Measurements from ENCODE around the gene TTC33.
"Not testable (repeated sequence)": the region's sequence is repeated elsewhere in the genome, so short reads cannot be mapped to it uniquely, and the experiment has no call there.

The TTC33 gene

DNA sequence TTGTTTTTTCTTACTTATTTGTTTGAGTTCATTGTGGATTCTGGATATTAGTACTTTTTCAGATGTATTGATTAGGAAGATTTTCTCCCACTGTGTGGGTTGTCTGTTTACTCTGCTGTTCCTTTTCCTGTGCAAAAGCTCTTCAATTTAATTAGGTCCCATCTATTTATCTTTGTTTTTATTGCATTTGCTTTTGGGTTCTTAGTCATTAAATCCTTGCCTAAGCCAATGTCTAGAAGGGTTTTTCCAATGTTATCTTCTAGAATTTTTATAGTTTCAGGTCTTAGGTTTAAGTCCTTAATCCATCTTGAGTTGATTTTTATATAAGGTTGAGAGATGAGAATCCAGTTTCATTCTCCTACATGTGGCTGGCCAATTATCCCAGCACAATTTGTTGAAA, 38.6 kb upstream of the TTC33 start:
- H2AK5ac ChIP-seq (ENCODE audit: low read length): not testable (repeated sequence)

GRCh38 chr5:40792691-40793090, 36.9 kb upstream of the TTC33 start:
- no CpG with 5 or more reads among the region's 10 CpGs for WGBS (ENCODE audit: extremely low coverage, insufficient coverage, insufficient read length)
- H3K9me3 ChIP-seq (ENCODE audit: insufficient read depth, low read depth, low read length); H3K27ac ChIP-seq (ENCODE audit: low read depth, low read length): not testable (repeated sequence)

More for the DNA sequence above, 38.6 kb upstream of the TTC33 start:
- not testable (repeated sequence) for H3K9me3 ChIP-seq (ENCODE audit: insufficient read depth, low read depth, low read length); H3K9ac ChIP-seq (ENCODE audit: low read length); H4K8ac ChIP-seq (ENCODE audit: low read depth, low read length); H2BK5ac ChIP-seq (ENCODE audit: low read depth, low read length, poor library complexity); H3K14ac ChIP-seq (ENCODE audit: low read length); H3K79me2 ChIP-seq (ENCODE audit: control insufficient read depth, insufficient read depth, low read length, poor library complexity); H4K12ac ChIP-seq (ENCODE audit: low read depth, low read length); H3K27ac ChIP-seq (ENCODE audit: low read depth, low read length); H2BK12ac ChIP-seq (ENCODE audit: low read length); H3K36me3 ChIP-seq (ENCODE audit: control insufficient read depth in 1 of 2, insufficient read depth in 2 of 2, low read length in 2 of 2); H3K79me1 ChIP-seq (ENCODE audit: low read length); H2BK120ac ChIP-seq (ENCODE audit: insufficient read depth, low read length, poor library complexity); H3K4me3 ChIP-seq (ENCODE audit: low read depth, low read length); H3K4me2 ChIP-seq (ENCODE audit: low read length); H3K4ac ChIP-seq (ENCODE audit: low read depth, low read length); H3K23ac ChIP-seq (ENCODE audit: low read length); H4K91ac ChIP-seq (ENCODE audit: low read depth, low read length); DNase-seq; H2AFZ ChIP-seq (ENCODE audit: insufficient read depth, low read length, poor library complexity); H3K18ac ChIP-seq (ENCODE audit: low read length); H3K27me3 ChIP-seq (ENCODE audit: insufficient read depth, low read length); H3K4me1 ChIP-seq (ENCODE audit: control insufficient read depth in 1 of 2, insufficient read depth in 2 of 2, low read length in 2 of 2)

GRCh38 chr5:40791715-40792139, 36.0 kb upstream of the TTC33 start:
- WGBS (ENCODE audit: extremely low coverage, insufficient coverage, insufficient read length): no CpG with 5 or more reads among the region's 3 CpGs
- Histone ChIP-seq H4K12ac (ENCODE audit: low read depth, low read length) (no peak overlapping the region), H3K36me3 (ENCODE audit: control insufficient read depth in 1 of 2, insufficient read depth in 2 of 2, low read length in 2 of 2) (peaks cover 2 to 3% of the 10 kb centered on the region in 2 experiments), H4K8ac (ENCODE audit: low read depth, low read length) (no peak overlapping the region), H3K27me3 (ENCODE audit: insufficient read depth, low read length) (no peaks in the 10 kb centered on the region), H3K27ac (ENCODE audit: low read depth, low read length) (no peak overlapping the region), H3K23ac (ENCODE audit: low read length) (no peak overlapping the region), H2AK5ac (ENCODE audit: low read length) (no peak overlapping the region), H3K4me1 (ENCODE audit: control insufficient read depth in 1 of 2, insufficient read depth in 2 of 2, low read length in 2 of 2) (no peaks in the 10 kb centered on the region), H3K79me2 (ENCODE audit: control insufficient read depth, insufficient read depth, low read length, poor library complexity) (no peaks in the 10 kb centered on the region), H3K9me3 (ENCODE audit: insufficient read depth, low read depth, low read length) (no peaks in the 10 kb centered on the region), H3K4ac (ENCODE audit: low read depth, low read length) (no peak overlapping the region), H2AFZ (ENCODE audit: insufficient read depth, low read length, poor library complexity) (no peak overlapping the region), H4K91ac (ENCODE audit: low read depth, low read length) (no peak overlapping the region), H3K4me2 (ENCODE audit: low read length) (no peak overlapping the region), H3K9ac (ENCODE audit: low read length) (no peak overlapping the region), H3K79me1 (ENCODE audit: low read length) (no peaks in the 10 kb centered on the region), H2BK120ac (ENCODE audit: insufficient read depth, low read length, poor library complexity) (no peak overlapping the region), H3K14ac (ENCODE audit: low read length) (no peak overlapping the region), H2BK12ac (ENCODE audit: low read length) (no peak overlapping the region), H3K4me3 (ENCODE audit: low read depth, low read length) (no peak overlapping the region), H2BK5ac (ENCODE audit: low read depth, low read length, poor library complexity) (no peak overlapping the region), H3K18ac (ENCODE audit: low read length) (no peak overlapping the region)
- peak; percentile 11 to 56 for DNase-seq

More at GRCh38 chr5:40792691-40793090, 36.9 kb upstream of the TTC33 start:
- H2AFZ ChIP-seq (ENCODE audit: insufficient read depth, low read length, poor library complexity); H4K8ac ChIP-seq (ENCODE audit: low read depth, low read length); H3K9ac ChIP-seq (ENCODE audit: low read length); H3K79me1 ChIP-seq (ENCODE audit: low read length); H4K91ac ChIP-seq (ENCODE audit: low read depth, low read length); H3K27me3 ChIP-seq (ENCODE audit: insufficient read depth, low read length); H3K4me3 ChIP-seq (ENCODE audit: low read depth, low read length); H3K18ac ChIP-seq (ENCODE audit: low read length); H2BK12ac ChIP-seq (ENCODE audit: low read length); H3K4me2 ChIP-seq (ENCODE audit: low read length); H2BK120ac ChIP-seq (ENCODE audit: insufficient read depth, low read length, poor library complexity); H4K12ac ChIP-seq (ENCODE audit: low read depth, low read length); DNase-seq; H3K23ac ChIP-seq (ENCODE audit: low read length); H3K79me2 ChIP-seq (ENCODE audit: control insufficient read depth, insufficient read depth, low read length, poor library complexity); H3K4me1 ChIP-seq (ENCODE audit: control insufficient read depth in 1 of 2, insufficient read depth in 2 of 2, low read length in 2 of 2); H3K4ac ChIP-seq (ENCODE audit: low read depth, low read length); H2BK5ac ChIP-seq (ENCODE audit: low read depth, low read length, poor library complexity); H2AK5ac ChIP-seq (ENCODE audit: low read length); H3K14ac ChIP-seq (ENCODE audit: low read length); H3K36me3 ChIP-seq (ENCODE audit: control insufficient read depth in 1 of 2, insufficient read depth in 2 of 2, low read length in 2 of 2): not testable (repeated sequence)

- Histone ChIP-seq H3K36me3 (ENCODE audit: control insufficient read depth in 1 of 2, insufficient read depth in 2 of 2, low read length in 2 of 2) (peaks cover 2 to 3% of the 10 kb centered on the region in 2 experiments), H3K27me3 (ENCODE audit: insufficient read depth, low read length) (no peaks in the 10 kb centered on the region), H2BK120ac (ENCODE audit: insufficient read depth, low read length, poor library complexity) (no peak overlapping the region), H3K79me2 (ENCODE audit: control insufficient read depth, insufficient read depth, low read length, poor library complexity) (no peaks in the 10 kb centered on the region), H3K79me1 (ENCODE audit: low read length) (no peaks in the 10 kb centered on the region), H4K91ac (ENCODE audit: low read depth, low read length) (no peak overlapping the region), H4K8ac (ENCODE audit: low read depth, low read length) (no peak overlapping the region), H2BK5ac (ENCODE audit: low read depth, low read length, poor library complexity) (no peak overlapping the region), H3K4me1 (ENCODE audit: control insufficient read depth in 1 of 2, insufficient read depth in 2 of 2, low read length in 2 of 2) (no peaks in the 10 kb centered on the region), H4K12ac (ENCODE audit: low read depth, low read length) (no peak overlapping the region), H2AK5ac (ENCODE audit: low read length) (no peak overlapping the region), H3K14ac (ENCODE audit: low read length) (no peak overlapping the region), H3K4me2 (ENCODE audit: low read length) (no peak overlapping the region), H3K4ac (ENCODE audit: low read depth, low read length) (peak overlapping the region; percentile 55), H3K9me3 (ENCODE audit: insufficient read depth, low read depth, low read length) (no peaks in the 10 kb centered on the region), H3K23ac (ENCODE audit: low read length) (no peak overlapping the region), H3K4me3 (ENCODE audit: low read depth, low read length) (no peak overlapping the region), H2BK12ac (ENCODE audit: low read length) (no peak overlapping the region), H3K27ac (ENCODE audit: low read depth, low read length) (no peak overlapping the region), H3K18ac (ENCODE audit: low read length) (no peak overlapping the region), H3K9ac (ENCODE audit: low read length) (no peak overlapping the region), H2AFZ (ENCODE audit: insufficient read depth, low read length, poor library complexity) (no peak overlapping the region)
- no CpG with 5 or more reads among the region's 3 CpGs for WGBS (ENCODE audit: extremely low coverage, insufficient coverage, insufficient read length)
- DNase-seq: peak in 1 of 2 donors; percentile 18
Measured at GRCh38 chr5:40790947-40791593, 35.3 kb upstream of the TTC33 start.

All from trophoblast cell (in vitro differentiated cells and primary cell).